HEK293T (cell line): ENCODE data around the gene MUC15.

Experiments used
- BHLHE40 ChIP-seq: fragments of 450-650 bp; IDR thresholded peaks from 2 replicates; pipeline ENCODE4 v1.6.1; 2016; ENCODE audit warnings: mild to moderate bottlenecking, moderate library complexity, borderline replicate concordance
- ELF4 ChIP-seq: fragments of 450-650 bp; IDR thresholded peaks from 2 replicates; pipeline ENCODE4 v1.6.1; 2017; ENCODE audit warnings: antibody characterized with exemption
- HDGF ChIP-seq: fragments of 450-650 bp; IDR thresholded peaks from 2 replicates; pipeline ENCODE4 v1.6.1; 2017; ENCODE audit warnings: antibody characterized with exemption, borderline replicate concordance
- SP1 ChIP-seq: fragments of 450-650 bp; IDR thresholded peaks from 2 replicates; pipeline ENCODE4 v1.6.1; 2017

DNA sequence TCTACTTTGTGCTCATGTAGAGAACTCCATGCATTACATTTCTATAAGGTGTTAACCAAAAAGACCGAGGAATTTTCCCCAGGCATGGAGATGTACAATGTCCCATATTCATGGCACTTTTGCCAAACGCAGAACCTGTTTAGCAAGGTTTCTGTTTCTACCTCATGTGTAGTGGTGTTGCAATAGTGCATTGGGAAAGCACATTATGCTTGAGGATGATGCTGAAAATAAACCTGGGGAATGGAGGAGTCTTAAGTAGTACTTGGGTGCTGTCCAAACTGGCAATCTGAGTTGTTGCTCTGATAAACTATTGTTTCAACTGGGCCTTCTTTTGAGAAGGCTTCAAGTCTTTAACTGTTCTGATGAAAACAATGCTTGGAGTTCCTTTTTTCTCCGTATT is 11.5 kb upstream of the MUC15 start:
- TF ChIP-seq BHLHE40 (no peak), ELF4 (no peak), HDGF (no peak), SP1 (no peak)
